ENCODE measurements around the gene GAB2.

DNA sequence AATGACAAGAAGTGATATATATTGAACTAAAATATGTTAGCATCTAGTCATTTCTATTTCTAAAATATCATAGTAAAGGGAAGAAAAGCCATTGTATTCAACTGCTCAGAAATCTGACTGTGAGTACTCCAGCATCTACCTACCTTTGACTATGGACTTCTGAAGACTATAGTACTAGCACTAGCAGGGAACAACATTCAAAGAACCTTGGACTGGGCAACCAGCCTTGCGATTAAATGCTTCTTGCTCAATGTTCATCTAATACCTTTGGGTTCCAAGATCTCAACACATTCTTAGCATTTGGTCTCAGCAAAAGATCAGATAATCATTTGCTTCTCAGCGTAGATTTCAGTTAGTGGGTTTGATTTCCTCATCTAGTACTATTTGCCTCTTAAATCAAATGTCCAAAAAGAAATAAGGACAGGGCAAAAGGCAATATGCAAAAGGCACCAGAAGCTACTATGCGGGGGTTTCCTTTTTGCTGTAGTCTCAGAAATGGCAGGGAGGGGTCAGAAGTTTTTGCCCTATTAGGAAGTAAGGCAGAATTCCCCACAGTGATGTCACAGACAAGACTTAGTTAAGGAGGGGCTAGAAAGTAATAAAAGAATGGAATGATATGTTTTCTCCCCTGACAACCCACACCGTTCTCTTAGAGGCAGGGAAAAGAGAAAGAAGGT is 80.6 kb downstream of the GAB2 start:
- TF ChIP-seq ZBTB33 (IDR thresholded peaks at IDR 0.05): no peak
- no peak for TF ChIP-seq RAD51 (IDR thresholded peaks at IDR 0.05)
- TF ChIP-seq POLR2A (IDR thresholded peaks at IDR 0.05; ENCODE audit: low read depth, low read length): no peak
- TF ChIP-seq, protein P1, sequence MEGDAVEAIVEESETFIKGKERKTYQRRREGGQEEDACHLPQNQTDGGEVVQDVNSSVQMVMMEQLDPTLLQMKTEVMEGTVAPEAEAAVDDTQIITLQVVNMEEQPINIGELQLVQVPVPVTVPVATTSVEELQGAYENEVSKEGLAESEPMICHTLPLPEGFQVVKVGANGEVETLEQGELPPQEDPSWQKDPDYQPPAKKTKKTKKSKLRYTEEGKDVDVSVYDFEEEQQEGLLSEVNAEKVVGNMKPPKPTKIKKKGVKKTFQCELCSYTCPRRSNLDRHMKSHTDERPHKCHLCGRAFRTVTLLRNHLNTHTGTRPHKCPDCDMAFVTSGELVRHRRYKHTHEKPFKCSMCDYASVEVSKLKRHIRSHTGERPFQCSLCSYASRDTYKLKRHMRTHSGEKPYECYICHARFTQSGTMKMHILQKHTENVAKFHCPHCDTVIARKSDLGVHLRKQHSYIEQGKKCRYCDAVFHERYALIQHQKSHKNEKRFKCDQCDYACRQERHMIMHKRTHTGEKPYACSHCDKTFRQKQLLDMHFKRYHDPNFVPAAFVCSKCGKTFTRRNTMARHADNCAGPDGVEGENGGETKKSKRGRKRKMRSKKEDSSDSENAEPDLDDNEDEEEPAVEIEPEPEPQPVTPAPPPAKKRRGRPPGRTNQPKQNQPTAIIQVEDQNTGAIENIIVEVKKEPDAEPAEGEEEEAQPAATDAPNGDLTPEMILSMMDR (IDR thresholded peaks at IDR 0.05 in 2 of 3, conservative IDR thresholded peaks at IDR 0.05 in 1 of 3; ENCODE audit: control insufficient read depth in 2 of 3, extremely low read depth in 1 of 3, insufficient read depth in 1 of 3, low read depth in 3 of 3, low read length in 3 of 3): no peak
- TF ChIP-seq EGR1 (IDR thresholded peaks at IDR 0.05; ENCODE audit: borderline replicate concordance in 1 of 2, low read depth in 2 of 2, low read length in 2 of 2): no peak
- TF ChIP-seq, protein P2, sequence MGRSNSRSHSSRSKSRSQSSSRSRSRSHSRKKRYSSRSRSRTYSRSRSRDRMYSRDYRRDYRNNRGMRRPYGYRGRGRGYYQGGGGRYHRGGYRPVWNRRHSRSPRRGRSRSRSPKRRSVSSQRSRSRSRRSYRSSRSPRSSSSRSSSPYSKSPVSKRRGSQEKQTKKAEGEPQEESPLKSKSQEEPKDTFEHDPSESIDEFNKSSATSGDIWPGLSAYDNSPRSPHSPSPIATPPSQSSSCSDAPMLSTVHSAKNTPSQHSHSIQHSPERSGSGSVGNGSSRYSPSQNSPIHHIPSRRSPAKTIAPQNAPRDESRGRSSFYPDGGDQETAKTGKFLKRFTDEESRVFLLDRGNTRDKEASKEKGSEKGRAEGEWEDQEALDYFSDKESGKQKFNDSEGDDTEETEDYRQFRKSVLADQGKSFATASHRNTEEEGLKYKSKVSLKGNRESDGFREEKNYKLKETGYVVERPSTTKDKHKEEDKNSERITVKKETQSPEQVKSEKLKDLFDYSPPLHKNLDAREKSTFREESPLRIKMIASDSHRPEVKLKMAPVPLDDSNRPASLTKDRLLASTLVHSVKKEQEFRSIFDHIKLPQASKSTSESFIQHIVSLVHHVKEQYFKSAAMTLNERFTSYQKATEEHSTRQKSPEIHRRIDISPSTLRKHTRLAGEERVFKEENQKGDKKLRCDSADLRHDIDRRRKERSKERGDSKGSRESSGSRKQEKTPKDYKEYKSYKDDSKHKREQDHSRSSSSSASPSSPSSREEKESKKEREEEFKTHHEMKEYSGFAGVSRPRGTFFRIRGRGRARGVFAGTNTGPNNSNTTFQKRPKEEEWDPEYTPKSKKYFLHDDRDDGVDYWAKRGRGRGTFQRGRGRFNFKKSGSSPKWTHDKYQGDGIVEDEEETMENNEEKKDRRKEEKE (IDR thresholded peaks at IDR 0.05): no peak
- TF ChIP-seq RCOR1 (conservative IDR thresholded peaks at IDR 0.05; ENCODE audit: low read depth, low read length): no peak
- no peak for TF ChIP-seq GATAD2B (conservative IDR thresholded peaks at IDR 0.05; ENCODE audit: low read depth)
- no peak for TF ChIP-seq HDAC6 (IDR thresholded peaks at IDR 0.05; ENCODE audit: unreplicated experiment)
